Measurements from ENCODE around the gene OSBPL10. TPM values are rescaled to one million over a fixed set of nuclear protein-coding genes. Genes with fewer than 3 reads are reported as not detected.

Gene OSBPL10
- total RNA-seq, 1 donor from 2014 or later: 8.4 TPM

GRCh38 chr3:31833391-31834190, 147.5 kb downstream of the OSBPL10 start:
- Mint-ChIP-seq H3K27ac (no peak overlapping the region), H3K27me3 (ENCODE audit: insufficient read depth, low read depth) (peaks cover 2% of the 10 kb centered on the region), H3K4me3 (no peak overlapping the region), H3K9me3 (no peaks in the 10 kb centered on the region), H3K36me3 (no peaks in the 10 kb centered on the region), H3K4me1 (no peaks in the 10 kb centered on the region)
- no peaks in the 10 kb centered on the region for H3K9me3 ChIP-seq (ENCODE audit: low read depth)
- no peak overlapping the region for H3K27ac ChIP-seq
- TF ChIP-seq EZH2 (IDR thresholded peaks at IDR 0.05) (no peak), EZH2phosphoT487 (IDR thresholded peaks at IDR 0.05) (no peak), CTCF (IDR thresholded peaks at IDR 0.05) (no peak)
- H2AFZ ChIP-seq (replicated peaks): no peak overlapping the region
- H3K9ac ChIP-seq: no peak overlapping the region
- no peaks in the 10 kb centered on the region for H3K36me3 ChIP-seq
- peaks cover 6% of the 10 kb centered on the region for H3K4me1 ChIP-seq
- no peak for DNase-seq (ENCODE audit: low spot score)
- no peaks in the 10 kb centered on the region for H3K79me2 ChIP-seq (ENCODE audit: low read depth)
- no peak overlapping the region for H3K4me3 ChIP-seq
- no peaks in the 10 kb centered on the region for H4K20me1 ChIP-seq (ENCODE audit: low read depth)
- no peaks in the 10 kb centered on the region for H3K27me3 ChIP-seq
- no peaks in the 10 kb centered on the region for H3F3A ChIP-seq (ENCODE audit: low read depth)
- no peak overlapping the region for H3K4me2 ChIP-seq

- H3K27me3 Mint-ChIP-seq (ENCODE audit: insufficient read depth, low read depth): peaks cover 2% of the 10 kb centered on the region
- peaks cover 6% of the 10 kb centered on the region for H3K4me1 ChIP-seq
- no peak overlapping the region for H3K4me2 ChIP-seq
- H3K9me3 Mint-ChIP-seq: no peaks in the 10 kb centered on the region
- H3K27ac Mint-ChIP-seq: no peak overlapping the region
- H3K36me3 Mint-ChIP-seq: no peaks in the 10 kb centered on the region
- no peak overlapping the region for H3K4me3 ChIP-seq
- no peak for DNase-seq (ENCODE audit: low spot score)
- H4K20me1 ChIP-seq (ENCODE audit: low read depth): no peaks in the 10 kb centered on the region
- H3K9ac ChIP-seq: no peak overlapping the region
- H3K4me1 Mint-ChIP-seq: no peaks in the 10 kb centered on the region
- TF ChIP-seq EZH2 (IDR thresholded peaks at IDR 0.05): no peak
- no peak for TF ChIP-seq EZH2phosphoT487 (IDR thresholded peaks at IDR 0.05)
- TF ChIP-seq CTCF (IDR thresholded peaks at IDR 0.05): no peak
- no peak overlapping the region for H3K4me3 Mint-ChIP-seq
- H3F3A ChIP-seq (ENCODE audit: low read depth): no peaks in the 10 kb centered on the region
- H3K27me3 ChIP-seq: no peaks in the 10 kb centered on the region
- H3K9me3 ChIP-seq (ENCODE audit: low read depth): no peaks in the 10 kb centered on the region
- no peaks in the 10 kb centered on the region for H3K36me3 ChIP-seq
- no peak overlapping the region for H2AFZ ChIP-seq (replicated peaks)
- H3K79me2 ChIP-seq (ENCODE audit: low read depth): no peaks in the 10 kb centered on the region
- no peak overlapping the region for H3K27ac ChIP-seq
These were observed 148.5 kb downstream of the OSBPL10 start for GRCh38 chr3:31832551-31832950.

- no peak for TF ChIP-seq EZH2phosphoT487 (IDR thresholded peaks at IDR 0.05)
- TF ChIP-seq CTCF (IDR thresholded peaks at IDR 0.05): no peak
- no peak for TF ChIP-seq EZH2 (IDR thresholded peaks at IDR 0.05)
- peaks cover 4% of the 10 kb centered on the region for H3K4me1 ChIP-seq
- H3K9me3 ChIP-seq (ENCODE audit: low read depth): no peaks in the 10 kb centered on the region
- H3K36me3 ChIP-seq: no peaks in the 10 kb centered on the region
- Mint-ChIP-seq H3K9me3 (no peaks in the 10 kb centered on the region), H3K27ac (no peak overlapping the region), H3K36me3 (no peaks in the 10 kb centered on the region), H3K27me3 (ENCODE audit: insufficient read depth, low read depth) (peaks cover 2% of the 10 kb centered on the region), H3K4me1 (no peaks in the 10 kb centered on the region), H3K4me3 (no peak overlapping the region)
- no peak overlapping the region for H3K27ac ChIP-seq
- H3K27me3 ChIP-seq: no peaks in the 10 kb centered on the region
- H2AFZ ChIP-seq (replicated peaks): no peak overlapping the region
- no peak overlapping the region for H3K4me3 ChIP-seq
- no peak overlapping the region for H3K9ac ChIP-seq
- H3F3A ChIP-seq (ENCODE audit: low read depth): no peaks in the 10 kb centered on the region
- H3K4me2 ChIP-seq: no peak overlapping the region
- no peak for DNase-seq (ENCODE audit: low spot score)
- H4K20me1 ChIP-seq (ENCODE audit: low read depth): no peaks in the 10 kb centered on the region
- H3K79me2 ChIP-seq (ENCODE audit: low read depth): no peaks in the 10 kb centered on the region
These were observed 149.5 kb downstream of the OSBPL10 start for GRCh38 chr3:31831591-31831990.

Measured in neural progenitor cell (in vitro differentiated cells).